Fibroblast of villous mesenchyme (primary cell): ENCODE results near the gene CACTIN. TPM values are rescaled to one million over a fixed set of nuclear protein-coding genes. Genes with fewer than 3 reads are reported as not detected.
A peak's percentile ranks its signal among the peaks of the same experiment; 100 is the strongest.

Experiments
- DNase-seq: peaks from one replicate; pipeline ENCODE4 v3.0.0-alpha.2; 2010; ENCODE audit warnings: low read depth
- H3K4me3 ChIP-seq: 2 replicates; pipeline ENCODE4 v1.5.1; 2011; ENCODE audit warnings: low read depth, mild to moderate bottlenecking, low read length
- CTCF ChIP-seq: IDR thresholded peaks from 2 replicates; pipeline ENCODE4 v1.5.1; 2012; ENCODE audit warnings: low read depth, mild to moderate bottlenecking, low read length; ENCODE audit not compliant: insufficient read depth
- total RNA-seq: library from RNA; depleted of rRNA; stranded (reverse); fragments of >200 nt; gene quantifications from 2 replicates; pipeline ENCODE4 v1.2.3, GENCODE V29; 2012

The CACTIN gene
- total RNA-seq, 1 donor, result 17.7 TPM

GRCh38 chr19:3644351-3645066 lies 17.9 kb upstream of the CACTIN start:
- H3K4me3 ChIP-seq, result no peak overlapping the region
- no peak for TF ChIP-seq CTCF
- no peak for DNase-seq

GRCh38 chr19:3643674-3644313 lies 17.2 kb upstream of the CACTIN start:
- no peak overlapping the region for H3K4me3 ChIP-seq
- DNase-seq, result no peak
- TF ChIP-seq CTCF, result no peak

GRCh38 chr19:3642987-3643673 lies 16.5 kb upstream of the CACTIN start:
- H3K4me3 ChIP-seq, result no peak overlapping the region
- peak; percentile 5 for DNase-seq
- TF ChIP-seq CTCF, result no peak

GRCh38 chr19:3642296-3642695 lies 15.7 kb upstream of the CACTIN start:
- no peak overlapping the region for H3K4me3 ChIP-seq
- DNase-seq, result no peak
- TF ChIP-seq CTCF, result no peak

GRCh38 chr19:3641515-3642269 lies 15.1 kb upstream of the CACTIN start:
- no peak overlapping the region for H3K4me3 ChIP-seq
- no peak for DNase-seq
- TF ChIP-seq CTCF, result no peak

GRCh38 chr19:3639479-3639878 lies 12.9 kb upstream of the CACTIN start:
- H3K4me3 ChIP-seq, result no peak overlapping the region
- DNase-seq, result no peak
- TF ChIP-seq CTCF, result no peak
